Esophagus squamous epithelium (tissue), 4 donors: Measurements from ENCODE around the gene STX1A.

ENCODE experiments used
- POLR2A ChIP-seq, 4 donors: fragments of 450-650 bp; IDR thresholded peaks; one replicate each; pipeline ENCODE4 v1.6.1; 2017; ENCODE audit warnings: antibody characterized with exemption in 4 of 4, mild to moderate bottlenecking in 4 of 4, moderate library complexity in 3 of 4
- TF ChIP-seq, protein P1 (sequence below), 6 experiments: fragments of 450-650 bp in 4 of 6; fragments of 200-600 bp in 2 of 6; sonication (generic) in 2 of 6; IDR thresholded peaks; one replicate each; pipeline ENCODE4 v1.5.1; 2016 to 2019; ENCODE audit warnings: antibody characterized with exemption in 6 of 6, mild to moderate bottlenecking in 4 of 6, moderate library complexity in 4 of 6

DNA sequence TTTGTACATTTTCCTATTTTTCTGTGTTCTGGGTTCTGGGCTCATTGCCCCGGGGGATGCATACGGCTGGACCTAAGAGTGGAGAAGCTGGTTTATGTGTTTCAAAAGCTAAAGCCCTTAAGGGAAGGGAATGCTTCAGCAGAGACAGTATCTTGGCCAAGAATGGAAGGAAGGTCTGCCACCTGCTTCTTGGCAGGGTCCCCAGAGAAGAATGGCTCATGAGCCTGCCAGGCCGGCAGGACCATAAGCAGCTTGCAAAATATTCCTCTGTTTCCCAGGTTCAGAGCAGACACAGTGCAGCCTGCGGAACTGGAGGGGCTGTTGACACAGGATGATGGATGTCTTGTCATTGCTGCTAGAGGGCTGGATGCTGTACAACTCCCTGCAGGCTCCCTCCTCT is 26.9 kb upstream of the STX1A start:
- TF ChIP-seq, protein P1, sequence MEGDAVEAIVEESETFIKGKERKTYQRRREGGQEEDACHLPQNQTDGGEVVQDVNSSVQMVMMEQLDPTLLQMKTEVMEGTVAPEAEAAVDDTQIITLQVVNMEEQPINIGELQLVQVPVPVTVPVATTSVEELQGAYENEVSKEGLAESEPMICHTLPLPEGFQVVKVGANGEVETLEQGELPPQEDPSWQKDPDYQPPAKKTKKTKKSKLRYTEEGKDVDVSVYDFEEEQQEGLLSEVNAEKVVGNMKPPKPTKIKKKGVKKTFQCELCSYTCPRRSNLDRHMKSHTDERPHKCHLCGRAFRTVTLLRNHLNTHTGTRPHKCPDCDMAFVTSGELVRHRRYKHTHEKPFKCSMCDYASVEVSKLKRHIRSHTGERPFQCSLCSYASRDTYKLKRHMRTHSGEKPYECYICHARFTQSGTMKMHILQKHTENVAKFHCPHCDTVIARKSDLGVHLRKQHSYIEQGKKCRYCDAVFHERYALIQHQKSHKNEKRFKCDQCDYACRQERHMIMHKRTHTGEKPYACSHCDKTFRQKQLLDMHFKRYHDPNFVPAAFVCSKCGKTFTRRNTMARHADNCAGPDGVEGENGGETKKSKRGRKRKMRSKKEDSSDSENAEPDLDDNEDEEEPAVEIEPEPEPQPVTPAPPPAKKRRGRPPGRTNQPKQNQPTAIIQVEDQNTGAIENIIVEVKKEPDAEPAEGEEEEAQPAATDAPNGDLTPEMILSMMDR (IDR thresholded peaks at IDR 0.05) = no peak
- no peak for TF ChIP-seq POLR2A (IDR thresholded peaks at IDR 0.05)
